HG02759 (cell line): ENCODE data around the gene TERB1.

Source experiments
- ATAC-seq: cut with Tn5 transposase; IDR thresholded peaks from one replicate; pipeline ENCODE4 v1.9.1; 2021; ENCODE audit warnings: mild to moderate bottlenecking, moderate library complexity; ENCODE audit not compliant: unreplicated experiment

Gene TERB1

GRCh38 chr16:66801320-66802105 is at the start of gene TERB1:
TERB1 (minus strand) TSS chr16:66801584; CDS start chr16:66796798, 4,786 bp downstream.
- ATAC-seq, result no peak

GRCh38 chr16:66850115-66850815 is 48.9 kb upstream of the TERB1 start:
- ATAC-seq, result no peak

GRCh38 chr16:66849549-66849948 is 48.2 kb upstream of the TERB1 start:
- ATAC-seq, result no peak

GRCh38 chr16:66849021-66849420 is 47.6 kb upstream of the TERB1 start:
- no peak for ATAC-seq

GRCh38 chr16:66848172-66848571 is 46.8 kb upstream of the TERB1 start:
- ATAC-seq, result no peak

- no peak for ATAC-seq
Observed at GRCh38 chr16:66847533-66848067, 46.2 kb upstream of the TERB1 start.

- ATAC-seq, result no peak
Observed at GRCh38 chr16:66846831-66847230, 45.4 kb upstream of the TERB1 start.

- no peak for ATAC-seq
Observed at GRCh38 chr16:66846266-66846665, 44.9 kb upstream of the TERB1 start.

- ATAC-seq, result no peak
Observed at GRCh38 chr16:66845791-66846221, 44.4 kb upstream of the TERB1 start.

GRCh38 chr16:66845080-66845410 is 43.7 kb upstream of the TERB1 start:
- ATAC-seq, result no peak

- ATAC-seq, result no peak
Observed at GRCh38 chr16:66844342-66845079, 43.1 kb upstream of the TERB1 start, which contains the start of gene CA7. CA7 (plus strand) TSS chr16:66844414; CDS start chr16:66844488, 74 bp downstream.

- no peak for ATAC-seq
Observed at GRCh38 chr16:66844009-66844341, 42.6 kb upstream of the TERB1 start.

- no peak for ATAC-seq
Observed at GRCh38 chr16:66843191-66843590, 41.8 kb upstream of the TERB1 start.

- no peak for ATAC-seq
Observed at GRCh38 chr16:66842765-66843164, 41.4 kb upstream of the TERB1 start.

- ATAC-seq, result no peak
Observed at GRCh38 chr16:66841366-66841765, 40.0 kb upstream of the TERB1 start.

- ATAC-seq, result no peak
Observed at GRCh38 chr16:66840883-66841282, 39.5 kb upstream of the TERB1 start.

- no peak for ATAC-seq
Observed at GRCh38 chr16:66834746-66835145, 33.4 kb upstream of the TERB1 start.

- ATAC-seq, result no peak
Observed at GRCh38 chr16:66832661-66833305, 31.4 kb upstream of the TERB1 start.

- ATAC-seq, result no peak
Observed at GRCh38 chr16:66832190-66832589, 30.8 kb upstream of the TERB1 start.

- ATAC-seq, result peak; percentile 96
Observed at GRCh38 chr16:66830422-66831404, 29.3 kb upstream of the TERB1 start, which contains the start of gene NAE1. NAE1 (minus strand) TSS chr16:66830976; CDS start chr16:66830899, 77 bp downstream.
